OCI-LY7 (cell line): ENCODE measurements around the gene C12orf43. TPM values are rescaled to one million over a fixed set of nuclear protein-coding genes. Genes with fewer than 3 reads are reported as not detected.

ENCODE experiments used
- BruUV-seq: library from RNA; stranded (reverse); fragments of 400-500 nt; replicated peaks from 2 replicates; lab custom pipeline; 2021; lab: Mats Ljungman, UMichigan
- CTCF ChIA-PET: fragments of 300-600 bp; sonication (Branson Sonifier 250); formaldehyde crosslinking; loops from one replicate; lab custom pipeline; 2022; ENCODE audit warnings: antibody characterized with exemption; ENCODE audit not compliant: unreplicated experiment; lab: Charles Lee
- POLR2A ChIA-PET: fragments of 300-600 bp; sonication (Branson Sonifier 250); formaldehyde crosslinking; loops from one replicate; lab custom pipeline; 2022; ENCODE audit warnings: antibody characterized with exemption; lab: Charles Lee
- DNase-seq: peaks from one replicate; pipeline ENCODE4 v3.0.0-alpha.2; 2015; ENCODE audit warnings: low spot score
- H2AFZ ChIP-seq: fragments of 200-600 bp; sonication (generic), shearing (Covaris generic); 2 replicates; pipeline ENCODE4 v1.6.1; 2014; ENCODE audit warnings: mild to moderate bottlenecking, antibody characterized with exemption, low read length, moderate library complexity
- H3K27ac ChIP-seq: fragments of 200-600 bp; sonication (generic); 2 replicates; pipeline ENCODE4 v1.5.1; 2014; ENCODE audit warnings: mixed run types, low read depth, mild to moderate bottlenecking, moderate library complexity, low read length, inconsistent platforms; ENCODE audit not compliant: poor library complexity, severe bottlenecking
- H3K36me3 ChIP-seq: fragments of 200-600 bp; sonication (generic); 2 replicates; pipeline ENCODE4 v1.6.1; 2014; ENCODE audit warnings: mild to moderate bottlenecking, antibody characterized with exemption, low read length, moderate library complexity, mixed read lengths; ENCODE audit not compliant: insufficient read depth
- H3K4me1 ChIP-seq: fragments of 200-600 bp; sonication (generic); 2 replicates; pipeline ENCODE4 v1.5.1; 2014; ENCODE audit warnings: mild to moderate bottlenecking, low read length; ENCODE audit not compliant: insufficient read depth, poor library complexity, severe bottlenecking
- H3K4me2 ChIP-seq: fragments of 200-600 bp; sonication (generic); 2 replicates; pipeline ENCODE4 v1.6.1; 2014; ENCODE audit warnings: mild to moderate bottlenecking, low read length
- H3K4me3 ChIP-seq: fragments of 200-600 bp; sonication (generic); 2 replicates; pipeline ENCODE4 v1.5.1; 2014; ENCODE audit warnings: mild to moderate bottlenecking, low read depth, low read length; ENCODE audit not compliant: poor library complexity, severe bottlenecking
- H3K79me2 ChIP-seq: fragments of 200-600 bp; sonication (generic); 2 replicates; pipeline ENCODE4 v1.6.1; 2016; ENCODE audit warnings: low read depth, mild to moderate bottlenecking, low read length, moderate library complexity, mixed read lengths; ENCODE audit not compliant: insufficient read depth
- H3K9me2 ChIP-seq: fragments of 200-600 bp; sonication (generic); 2 replicates; pipeline ENCODE4 v1.6.1; 2016; ENCODE audit warnings: mild to moderate bottlenecking, low read length, mixed read lengths; ENCODE audit not compliant: insufficient read depth
- H3K9me3 ChIP-seq: fragments of 200-600 bp; sonication (generic); 2 replicates; pipeline ENCODE4 v1.6.1; 2014; ENCODE audit warnings: mild to moderate bottlenecking, mixed run types, low read length, mixed read lengths
- H4K20me1 ChIP-seq: fragments of 200-600 bp; sonication (generic); 2 replicates; pipeline ENCODE4 v1.6.1; 2014; ENCODE audit warnings: mild to moderate bottlenecking, antibody characterized with exemption, low read length, moderate library complexity, mixed read lengths; ENCODE audit not compliant: insufficient read depth
- CTCF ChIP-seq: fragments of 200-600 bp; sonication (generic); conservative IDR thresholded peaks from 2 replicates; pipeline ENCODE4 v1.5.1; 2014; ENCODE audit warnings: mild to moderate bottlenecking, antibody characterized with exemption, low read length, moderate library complexity, mixed read lengths
- EZH2phosphoT487 ChIP-seq: fragments of 200-600 bp; sonication (generic); IDR thresholded peaks from 2 replicates; pipeline ENCODE4 v1.6.1; 2018; ENCODE audit warnings: low read depth, borderline replicate concordance, mild to moderate bottlenecking, mixed run types, antibody characterized with exemption, low read length, moderate library complexity, mixed read lengths
- intact Hi-C: fragments of 100-400 bp; cut with micrococcal nuclease; formaldehyde crosslinking; loops from one replicate; pipeline ENCODE4 v1.10.0; 2022; ENCODE audit not compliant: unreplicated experiment
- total RNA-seq, 2 experiments: library from RNA; depleted of rRNA in 1 of 2; stranded (reverse); fragments of >200 nt in 1 of 2; shearing (Covaris generic) in 1 of 2; gene quantifications; 2 replicates each; pipeline ENCODE4 v1.2.3, GENCODE V29; 2014 to 2022

The C12orf43 gene
- total RNA-seq, 2 experiments from 2014 or later = 21.4 to 24.7 TPM

- Histone ChIP-seq H3K27ac (no peak overlapping the region), H4K20me1 (no peaks in the 10 kb centered on the region), H2AFZ (no peak overlapping the region), H3K36me3 (no peaks in the 10 kb centered on the region), H3K9me2 (no peaks in the 10 kb centered on the region), H3K4me1 (no peaks in the 10 kb centered on the region), H3K79me2 (no peaks in the 10 kb centered on the region), H3K4me2 (no peak overlapping the region), H3K9me3 (no peaks in the 10 kb centered on the region), H3K4me3 (no peak overlapping the region)
- intact Hi-C loops = no loop called here
- CTCF ChIA-PET = no interaction called here
- no TSS peak for BruUV-seq
- TF ChIP-seq CTCF = no peak
- no peak for TF ChIP-seq EZH2phosphoT487
- POLR2A ChIA-PET = interaction anchor here (0.6 to 0.7 kb wide), 2 partner anchors 26 to 52 kb away, joined by 3 to 5 read pairs; no protein-coding TSS in a partner anchor
- DNase-seq = no peak
Measured at GRCh38 chr12:120965534-120966091, 50.7 kb downstream of the C12orf43 start.

- intact Hi-C loops = no loop called here
- BruUV-seq = no TSS peak
- POLR2A ChIA-PET = interaction anchor here (0.5 to 1.2 kb wide), 2 partner anchors 26 to 73 kb away, joined by 3 to 4 read pairs; no protein-coding TSS in a partner anchor
Measured at GRCh38 chr12:120964298-120964697, 52.0 kb downstream of the C12orf43 start.

More at GRCh38 chr12:120964298-120964697, 52.0 kb downstream of the C12orf43 start:
- Histone ChIP-seq H2AFZ (no peak overlapping the region), H3K4me2 (no peak overlapping the region), H3K4me3 (no peak overlapping the region), H3K9me2 (no peaks in the 10 kb centered on the region), H3K4me1 (no peaks in the 10 kb centered on the region), H4K20me1 (no peaks in the 10 kb centered on the region), H3K79me2 (no peaks in the 10 kb centered on the region), H3K9me3 (no peaks in the 10 kb centered on the region), H3K36me3 (no peaks in the 10 kb centered on the region), H3K27ac (no peak overlapping the region)
- TF ChIP-seq CTCF = no peak
- no peak for TF ChIP-seq EZH2phosphoT487
- no peak for DNase-seq
- CTCF ChIA-PET = interaction anchor here (1.2 kb wide), 1 partner anchor 11 kb away, joined by 3 read pairs; no protein-coding TSS in a partner anchor
